ENCODE measurements around the gene SLC23A3. TPM values are rescaled to one million over a fixed set of nuclear protein-coding genes. Genes with fewer than 3 reads are reported as not detected.

Gene SLC23A3
- total RNA-seq, 4 donors from 2014 or later: 1.0 to 2.7 (median 1.2) TPM

DNA sequence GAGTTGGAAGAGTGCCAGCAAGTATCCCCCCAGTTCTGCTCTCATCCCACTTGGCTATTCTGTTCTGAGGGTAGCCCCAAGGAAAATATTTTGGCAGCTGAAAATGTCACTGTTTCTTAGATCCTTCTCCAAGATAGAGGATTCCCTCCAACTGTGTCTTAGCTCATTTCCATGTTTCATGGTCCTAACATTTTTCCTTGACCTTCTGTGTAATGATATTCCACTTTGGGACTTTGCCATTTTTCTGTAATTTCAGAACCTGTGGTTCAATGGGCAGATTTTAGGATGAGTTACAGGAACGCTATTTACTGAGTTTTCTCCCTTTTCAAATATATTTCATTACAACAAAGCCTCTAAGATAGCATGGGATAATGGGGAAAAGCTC is 44.0 kb downstream of the SLC23A3 start:
- TF ChIP-seq CTCF (IDR thresholded peaks at IDR 0.05): no peak
- no peak for ATAC-seq (ENCODE audit: low FRiP score)
- no peak for DNase-seq (ENCODE audit: low spot score)

GRCh38 chr2:219125225-219125885 is 44.5 kb downstream of the SLC23A3 start:
- no peak for TF ChIP-seq CTCF (IDR thresholded peaks at IDR 0.05)
- ATAC-seq (ENCODE audit: low FRiP score) (peak; percentile 56), DNase-seq (ENCODE audit: low spot score) (no peak)

GRCh38 chr2:219124381-219125110 is 45.3 kb downstream of the SLC23A3 start:
- TF ChIP-seq CTCF (IDR thresholded peaks at IDR 0.05): no peak
- no peak for ATAC-seq (ENCODE audit: low FRiP score)
- DNase-seq (ENCODE audit: low spot score): no peak

- no peak for TF ChIP-seq CTCF (IDR thresholded peaks at IDR 0.05)
- no peak for DNase-seq (ENCODE audit: low spot score)
- ATAC-seq (ENCODE audit: low FRiP score): no peak
Observed at GRCh38 chr2:219123356-219124135, 46.3 kb downstream of the SLC23A3 start.

DNA sequence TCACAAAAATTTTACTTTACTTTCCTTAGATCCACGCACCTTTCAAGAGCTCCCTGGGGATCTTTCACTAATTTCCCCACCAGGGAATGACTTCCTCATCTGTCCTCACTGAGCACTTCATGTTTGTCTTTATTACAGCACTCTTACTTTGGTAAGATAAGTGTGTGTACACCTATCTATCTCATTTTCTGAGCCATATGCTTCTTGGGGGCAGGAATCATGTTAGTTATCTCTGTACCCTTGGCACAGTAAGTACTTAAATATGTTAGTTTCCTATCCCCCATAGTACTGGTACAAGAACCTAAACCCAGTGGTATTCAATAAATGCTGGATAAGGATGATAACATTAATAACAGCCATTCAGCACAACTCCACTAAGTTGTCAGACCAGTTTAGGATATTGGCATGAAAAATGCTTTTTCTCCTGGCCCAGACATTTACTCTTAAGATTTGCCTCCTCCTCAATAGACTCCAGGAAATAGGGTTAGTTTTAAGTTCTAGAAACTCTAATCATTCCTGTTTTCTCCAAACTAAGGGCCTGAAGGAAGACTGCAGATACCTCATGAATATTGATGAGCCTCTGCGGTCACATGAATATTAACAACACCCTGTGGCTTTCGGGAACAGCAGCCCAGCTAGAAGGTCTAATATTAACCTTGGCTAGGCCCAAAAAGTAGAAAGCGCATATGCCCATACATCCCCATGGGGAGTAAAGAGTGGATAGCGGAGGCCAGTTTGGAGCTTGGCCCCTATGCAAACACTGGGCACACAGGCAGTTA is 47.4 kb downstream of the SLC23A3 start:
- ATAC-seq (ENCODE audit: low FRiP score): no peak
- TF ChIP-seq CTCF (IDR thresholded peaks at IDR 0.05): no peak
- DNase-seq (ENCODE audit: low spot score): no peak

GRCh38 chr2:219120082-219120481 is 49.7 kb downstream of the SLC23A3 start:
- DNase-seq (ENCODE audit: low spot score): no peak
- no peak for TF ChIP-seq CTCF (IDR thresholded peaks at IDR 0.05)

More at GRCh38 chr2:219120082-219120481, 49.7 kb downstream of the SLC23A3 start:
- ATAC-seq (ENCODE audit: low FRiP score): no peak

Measured in omental fat pad (tissue), 4 donors.